Measurements from ENCODE around the gene TBC1D32.
"Not testable (repeated sequence)": the region's sequence is repeated elsewhere in the genome, so short reads cannot be mapped to it uniquely, and the experiment has no call there.

Gene TBC1D32

GRCh38 chr6:121301156-121301555, 33.1 kb downstream of the TBC1D32 start:
- not testable (repeated sequence) for H3K4me3 ChIP-seq (ENCODE audit: insufficient read depth, low read depth, low read length, poor library complexity, severe bottlenecking); H3K36me3 ChIP-seq (ENCODE audit: control insufficient read depth, insufficient read depth, low read length); H3K4me1 ChIP-seq (ENCODE audit: control insufficient read depth, insufficient read depth, low read length, poor library complexity, severe bottlenecking); DNase-seq; H3K9me3 ChIP-seq (ENCODE audit: control insufficient read depth, low read length); H3K27me3 ChIP-seq (replicated peaks; ENCODE audit: control insufficient read depth, insufficient read depth, low read length, poor library complexity, severe bottlenecking); H3K27ac ChIP-seq (ENCODE audit: insufficient read depth, low read length, poor library complexity, severe bottlenecking)

- H3K27ac ChIP-seq (ENCODE audit: insufficient read depth, low read length, poor library complexity, severe bottlenecking) = no peak overlapping the region
- H3K27me3 ChIP-seq (replicated peaks; ENCODE audit: control insufficient read depth, insufficient read depth, low read length, poor library complexity, severe bottlenecking) = no peaks in the 10 kb centered on the region
- no peak overlapping the region for H3K4me3 ChIP-seq (ENCODE audit: insufficient read depth, low read depth, low read length, poor library complexity, severe bottlenecking)
- H3K36me3 ChIP-seq (ENCODE audit: control insufficient read depth, insufficient read depth, low read length) = no peaks in the 10 kb centered on the region
- no peaks in the 10 kb centered on the region for H3K4me1 ChIP-seq (ENCODE audit: control insufficient read depth, insufficient read depth, low read length, poor library complexity, severe bottlenecking)
- no peak for DNase-seq
- no peaks in the 10 kb centered on the region for H3K9me3 ChIP-seq (ENCODE audit: control insufficient read depth, low read length)
Observed at GRCh38 chr6:121297694-121298093, 36.6 kb downstream of the TBC1D32 start.

- H3K4me1 ChIP-seq (ENCODE audit: control insufficient read depth, insufficient read depth, low read length, poor library complexity, severe bottlenecking) = no peaks in the 10 kb centered on the region
- no peak overlapping the region for H3K4me3 ChIP-seq (ENCODE audit: insufficient read depth, low read depth, low read length, poor library complexity, severe bottlenecking)
- DNase-seq = no peak
- H3K9me3 ChIP-seq (ENCODE audit: control insufficient read depth, low read length) = no peaks in the 10 kb centered on the region
- no peaks in the 10 kb centered on the region for H3K36me3 ChIP-seq (ENCODE audit: control insufficient read depth, insufficient read depth, low read length)
- no peak overlapping the region for H3K27ac ChIP-seq (ENCODE audit: insufficient read depth, low read length, poor library complexity, severe bottlenecking)
- H3K27me3 ChIP-seq (replicated peaks; ENCODE audit: control insufficient read depth, insufficient read depth, low read length, poor library complexity, severe bottlenecking) = no peaks in the 10 kb centered on the region
Observed at GRCh38 chr6:121285041-121285440, 49.2 kb downstream of the TBC1D32 start.

- Histone ChIP-seq H3K36me3 (ENCODE audit: control insufficient read depth, insufficient read depth, low read length) (no peaks in the 10 kb centered on the region), H3K27ac (ENCODE audit: insufficient read depth, low read length, poor library complexity, severe bottlenecking) (no peak overlapping the region), H3K9me3 (ENCODE audit: control insufficient read depth, low read length) (no peaks in the 10 kb centered on the region), H3K4me1 (ENCODE audit: control insufficient read depth, insufficient read depth, low read length, poor library complexity, severe bottlenecking) (no peaks in the 10 kb centered on the region), H3K27me3 (replicated peaks; ENCODE audit: control insufficient read depth, insufficient read depth, low read length, poor library complexity, severe bottlenecking) (no peaks in the 10 kb centered on the region), H3K4me3 (ENCODE audit: insufficient read depth, low read depth, low read length, poor library complexity, severe bottlenecking) (no peak overlapping the region)
- no peak for DNase-seq
Observed at GRCh38 chr6:121274666-121275295, 59.5 kb downstream of the TBC1D32 start.

- Histone ChIP-seq H3K4me3 (ENCODE audit: insufficient read depth, low read depth, low read length, poor library complexity, severe bottlenecking) (no peak overlapping the region), H3K4me1 (ENCODE audit: control insufficient read depth, insufficient read depth, low read length, poor library complexity, severe bottlenecking) (no peaks in the 10 kb centered on the region), H3K36me3 (ENCODE audit: control insufficient read depth, insufficient read depth, low read length) (peaks cover 10% of the 10 kb centered on the region), H3K27me3 (replicated peaks; ENCODE audit: control insufficient read depth, insufficient read depth, low read length, poor library complexity, severe bottlenecking) (no peaks in the 10 kb centered on the region), H3K9me3 (ENCODE audit: control insufficient read depth, low read length) (no peaks in the 10 kb centered on the region), H3K27ac (ENCODE audit: insufficient read depth, low read length, poor library complexity, severe bottlenecking) (no peak overlapping the region)
- no peak for DNase-seq
Observed at GRCh38 chr6:121263742-121264141, 70.5 kb downstream of the TBC1D32 start.

DNA sequence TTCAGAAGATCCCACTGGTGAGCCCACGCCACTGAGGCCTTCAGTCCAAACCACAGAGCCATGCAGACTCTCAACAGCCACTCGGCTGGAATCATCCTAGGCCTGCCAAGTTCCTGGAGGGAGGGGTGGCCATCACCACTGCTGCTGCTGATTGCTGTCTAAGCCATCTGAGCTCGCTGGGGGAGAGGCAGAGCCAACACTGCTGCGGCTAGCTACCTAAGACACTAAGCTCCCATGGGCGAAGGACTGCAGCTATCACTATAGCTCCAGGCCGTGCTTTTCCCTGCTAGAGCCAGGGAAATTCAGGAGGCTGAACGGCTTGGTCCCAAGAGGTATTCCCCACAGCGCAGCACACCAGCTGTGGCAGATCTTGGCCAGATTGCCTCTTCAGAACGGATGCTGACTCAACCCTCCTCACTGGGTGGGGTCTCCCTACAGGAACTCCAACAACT, 73.6 kb downstream of the TBC1D32 start:
- no peak for DNase-seq
- peaks cover 3% of the 10 kb centered on the region for H3K36me3 ChIP-seq (ENCODE audit: control insufficient read depth, insufficient read depth, low read length)
- no peaks in the 10 kb centered on the region for H3K4me1 ChIP-seq (ENCODE audit: control insufficient read depth, insufficient read depth, low read length, poor library complexity, severe bottlenecking)
- no peaks in the 10 kb centered on the region for H3K9me3 ChIP-seq (ENCODE audit: control insufficient read depth, low read length)
- no peak overlapping the region for H3K27ac ChIP-seq (ENCODE audit: insufficient read depth, low read length, poor library complexity, severe bottlenecking)
- H3K4me3 ChIP-seq (ENCODE audit: insufficient read depth, low read depth, low read length, poor library complexity, severe bottlenecking) = no peak overlapping the region
- no peaks in the 10 kb centered on the region for H3K27me3 ChIP-seq (replicated peaks; ENCODE audit: control insufficient read depth, insufficient read depth, low read length, poor library complexity, severe bottlenecking)

DNA sequence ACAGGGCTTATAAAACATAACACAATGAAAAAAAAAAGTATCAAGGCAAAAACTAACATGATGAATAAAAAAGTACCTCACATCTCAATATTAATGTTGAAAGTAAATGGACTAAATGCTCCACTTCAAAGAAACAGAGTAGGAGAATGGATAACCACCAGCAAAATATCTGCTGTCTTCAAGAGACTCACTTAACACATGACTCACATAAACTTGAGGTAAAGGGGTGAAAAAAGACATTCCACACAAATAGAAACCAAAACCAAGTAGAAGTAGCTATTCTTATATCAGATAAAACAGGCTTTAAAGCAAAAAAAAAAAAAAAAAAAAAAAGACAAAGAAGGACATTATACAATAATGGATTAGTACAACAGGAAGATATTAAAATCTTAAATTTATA, 86.9 kb downstream of the TBC1D32 start:
- no peak overlapping the region for H3K4me3 ChIP-seq (ENCODE audit: insufficient read depth, low read depth, low read length, poor library complexity, severe bottlenecking)
- no peak overlapping the region for H3K27ac ChIP-seq (ENCODE audit: insufficient read depth, low read length, poor library complexity, severe bottlenecking)
- no peaks in the 10 kb centered on the region for H3K27me3 ChIP-seq (replicated peaks; ENCODE audit: control insufficient read depth, insufficient read depth, low read length, poor library complexity, severe bottlenecking)
- no peaks in the 10 kb centered on the region for H3K4me1 ChIP-seq (ENCODE audit: control insufficient read depth, insufficient read depth, low read length, poor library complexity, severe bottlenecking)
- no peaks in the 10 kb centered on the region for H3K9me3 ChIP-seq (ENCODE audit: control insufficient read depth, low read length)
- no peaks in the 10 kb centered on the region for H3K36me3 ChIP-seq (ENCODE audit: control insufficient read depth, insufficient read depth, low read length)
- no peak for DNase-seq

- Histone ChIP-seq H3K27ac (ENCODE audit: insufficient read depth, low read length, poor library complexity, severe bottlenecking) (no peak overlapping the region), H3K27me3 (replicated peaks; ENCODE audit: control insufficient read depth, insufficient read depth, low read length, poor library complexity, severe bottlenecking) (no peaks in the 10 kb centered on the region), H3K4me1 (ENCODE audit: control insufficient read depth, insufficient read depth, low read length, poor library complexity, severe bottlenecking) (no peaks in the 10 kb centered on the region), H3K4me3 (ENCODE audit: insufficient read depth, low read depth, low read length, poor library complexity, severe bottlenecking) (no peak overlapping the region), H3K9me3 (ENCODE audit: control insufficient read depth, low read length) (no peaks in the 10 kb centered on the region), H3K36me3 (ENCODE audit: control insufficient read depth, insufficient read depth, low read length) (no peaks in the 10 kb centered on the region)
- DNase-seq = no peak
Observed at GRCh38 chr6:121242386-121242785, 91.9 kb downstream of the TBC1D32 start.

GRCh38 chr6:121237859-121238258, 96.4 kb downstream of the TBC1D32 start:
- no peak overlapping the region for H3K27ac ChIP-seq (ENCODE audit: insufficient read depth, low read length, poor library complexity, severe bottlenecking)
- H3K36me3 ChIP-seq (ENCODE audit: control insufficient read depth, insufficient read depth, low read length) = no peaks in the 10 kb centered on the region
- no peaks in the 10 kb centered on the region for H3K4me1 ChIP-seq (ENCODE audit: control insufficient read depth, insufficient read depth, low read length, poor library complexity, severe bottlenecking)
- no peak for DNase-seq
- H3K9me3 ChIP-seq (ENCODE audit: control insufficient read depth, low read length) = no peaks in the 10 kb centered on the region
- no peaks in the 10 kb centered on the region for H3K27me3 ChIP-seq (replicated peaks; ENCODE audit: control insufficient read depth, insufficient read depth, low read length, poor library complexity, severe bottlenecking)
- no peak overlapping the region for H3K4me3 ChIP-seq (ENCODE audit: insufficient read depth, low read depth, low read length, poor library complexity, severe bottlenecking)

DNA sequence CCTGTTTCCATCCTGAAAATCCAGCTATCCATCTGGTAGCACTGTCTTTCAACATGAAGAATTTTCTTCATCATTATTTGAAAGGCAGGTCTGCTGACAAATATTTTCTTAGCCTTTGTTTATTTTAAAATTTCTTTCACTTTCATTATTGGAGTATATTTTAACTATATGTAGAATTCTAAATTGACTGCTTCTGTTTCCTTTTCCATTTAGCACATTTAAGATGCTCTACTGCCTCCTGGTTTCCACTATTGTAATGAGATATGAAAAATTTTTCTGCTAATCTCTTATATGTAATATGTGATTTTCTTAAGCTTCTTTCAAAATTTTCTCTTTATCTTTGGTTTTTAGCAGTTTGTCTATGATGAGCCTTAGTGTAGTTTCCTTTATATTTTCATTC, 97.3 kb downstream of the TBC1D32 start:
- H3K27me3 ChIP-seq (replicated peaks; ENCODE audit: control insufficient read depth, insufficient read depth, low read length, poor library complexity, severe bottlenecking) = no peaks in the 10 kb centered on the region
- no peaks in the 10 kb centered on the region for H3K36me3 ChIP-seq (ENCODE audit: control insufficient read depth, insufficient read depth, low read length)
- H3K27ac ChIP-seq (ENCODE audit: insufficient read depth, low read length, poor library complexity, severe bottlenecking) = no peak overlapping the region
- no peak for DNase-seq
- H3K4me1 ChIP-seq (ENCODE audit: control insufficient read depth, insufficient read depth, low read length, poor library complexity, severe bottlenecking) = no peaks in the 10 kb centered on the region
- H3K9me3 ChIP-seq (ENCODE audit: control insufficient read depth, low read length) = no peaks in the 10 kb centered on the region
- no peak overlapping the region for H3K4me3 ChIP-seq (ENCODE audit: insufficient read depth, low read depth, low read length, poor library complexity, severe bottlenecking)
